HepG2 (cell line): ENCODE measurements around the gene ADCK2. TPM values are rescaled to one million over a fixed set of nuclear protein-coding genes. Genes with fewer than 3 reads are reported as not detected.
A peak's percentile ranks its signal among the peaks of the same experiment; 100 is the strongest.

ENCODE experiments used
- ADNP ChIP-seq: sonication (generic); formaldehyde crosslinking; IDR thresholded peaks from 2 replicates; pipeline ENCODE4 v1.4.0; 2020; ENCODE audit warnings: missing genetic modification reagents
- ELK4 ChIP-seq: sonication (generic); formaldehyde crosslinking; IDR thresholded peaks from 2 replicates; pipeline ENCODE4 v1.9.0; 2021; ENCODE audit warnings: missing genetic modification reagents, borderline replicate concordance
- FOSL2 ChIP-seq: sonication (generic); formaldehyde crosslinking; IDR thresholded peaks from 2 replicates; pipeline ENCODE4 v1.4.0; 2020; ENCODE audit warnings: missing genetic modification reagents
- GTF2F1 ChIP-seq: fragments of 150-350 bp; IDR thresholded peaks from 2 replicates; pipeline ENCODE4 v1.6.1; 2014; ENCODE audit warnings: low read length
- HES4 ChIP-seq: sonication (generic); formaldehyde crosslinking; IDR thresholded peaks from 2 replicates; pipeline ENCODE4 v1.9.0; 2021; ENCODE audit warnings: mild to moderate bottlenecking, missing genetic modification reagents, borderline replicate concordance
- NR2F1 ChIP-seq, 2 experiments: fragments of 450-650 bp in 1 of 2; formaldehyde crosslinking in 1 of 2; IDR thresholded peaks; 2 replicates each; pipeline versions ENCODE4 v1.5.0 to v1.6.1; 2016 to 2020; ENCODE audit warnings: mild to moderate bottlenecking in 1 of 2, missing compliant biosample characterization in 1 of 2, missing genetic modification reagents in 1 of 2, moderate library complexity in 1 of 2
- NR2F2 ChIP-seq: IDR thresholded peaks from 2 replicates; pipeline ENCODE4 v1.6.1; 2012; ENCODE audit warnings: low read depth, inconsistent platforms, borderline replicate concordance
- RBM22 ChIP-seq: fragments of 200-400 bp; formaldehyde crosslinking; optimal IDR thresholded peaks from 2 replicates; pipeline ENCODE3; 2017; ENCODE audit warnings: mild to moderate bottlenecking, low read length, moderate library complexity
- SAFB2 ChIP-seq: sonication (generic); formaldehyde crosslinking; IDR thresholded peaks from 2 replicates; pipeline ENCODE4 v1.5.1; 2020; ENCODE audit warnings: missing genetic modification reagents, low read depth, mild to moderate bottlenecking, borderline replicate concordance
- SPEN ChIP-seq: sonication (generic); formaldehyde crosslinking; IDR thresholded peaks from 2 replicates; pipeline ENCODE4 v1.5.1; 2020; ENCODE audit warnings: low read depth, mild to moderate bottlenecking, missing genetic modification reagents
- TAF15 ChIP-seq: fragments of 200-400 bp; formaldehyde crosslinking; IDR thresholded peaks from one replicate; pipeline ENCODE4 v1.6.1; 2018; ENCODE audit warnings: mild to moderate bottlenecking, low read depth, low read length; ENCODE audit not compliant: poor library complexity, severe bottlenecking
- U2AF2 ChIP-seq: fragments of 200-400 bp; formaldehyde crosslinking; IDR thresholded peaks from 2 replicates; pipeline ENCODE4 v1.6.1; 2017; ENCODE audit warnings: low read depth, mild to moderate bottlenecking, low read length
- ZNF124 ChIP-seq: sonication (generic); formaldehyde crosslinking; IDR thresholded peaks from 2 replicates; pipeline ENCODE4 v1.4.0; 2020; ENCODE audit warnings: missing genetic modification reagents
- ZNF264 ChIP-seq: sonication (generic); formaldehyde crosslinking; IDR thresholded peaks from 2 replicates; pipeline ENCODE4 v1.4.0; 2020; ENCODE audit warnings: missing genetic modification reagents
- ZNF296 ChIP-seq: sonication (generic); formaldehyde crosslinking; conservative IDR thresholded peaks from 2 replicates; pipeline ENCODE4 v1.5.0; 2020; ENCODE audit warnings: mild to moderate bottlenecking, missing genetic modification reagents
- ZNF343 ChIP-seq: sonication (generic); formaldehyde crosslinking; IDR thresholded peaks from 2 replicates; pipeline ENCODE4 v1.4.0; 2020; ENCODE audit warnings: mild to moderate bottlenecking, missing genetic modification reagents
- ZNF362 ChIP-seq: sonication (generic); formaldehyde crosslinking; IDR thresholded peaks from 2 replicates; pipeline ENCODE4 v1.4.0; 2020; ENCODE audit warnings: missing genetic modification reagents, mild to moderate bottlenecking, borderline replicate concordance
- ZNF781 ChIP-seq: sonication (generic); formaldehyde crosslinking; IDR thresholded peaks from 2 replicates; pipeline ENCODE4 v1.5.1; 2020; ENCODE audit warnings: borderline replicate concordance, mild to moderate bottlenecking, missing genetic modification reagents; ENCODE audit errors: not compliant biosample characterization
- polyA plus RNA-seq, 8 experiments: library from polyadenylated mRNA; depleted of rRNA in 3 of 8; stranded (reverse) in 7 of 8; unstranded in 1 of 8; fragments of >200 nt; fragmentation: Illumina TruSeq in 4 of 8; extraction: Trizol in 4 of 8; gene quantifications; 2 replicates each; pipeline versions ENCODE4 v1.2.1 to v1.2.3, GENCODE V29; 2011 to 2016; ENCODE audit warnings: low read depth in 4 of 8, missing spikeins in 1 of 8, mixed read lengths in 1 of 8; ENCODE audit not compliant: insufficient read depth in 1 of 8
- total RNA-seq, 5 experiments: library from RNA; depleted of rRNA; stranded (reverse); fragments of >200 nt; fragmentation: Illumina TruSeq; extraction: Trizol; gene quantifications; 2 replicates each; pipeline ENCODE4 v1.2.3, GENCODE V29; 2016; ENCODE audit warnings: low read depth in 1 of 5
- TF ChIP-seq, protein P1 (sequence below): sonication (generic); formaldehyde crosslinking; IDR thresholded peaks from 2 replicates; pipeline ENCODE4 v1.8.1; 2023; ENCODE audit warnings: mild to moderate bottlenecking, missing genetic modification reagents, borderline replicate concordance
- TF ChIP-seq, protein P2 (sequence below): sonication (generic); formaldehyde crosslinking; IDR thresholded peaks from 2 replicates; pipeline ENCODE4 v1.8.0; 2022; ENCODE audit warnings: missing genetic modification reagents, mild to moderate bottlenecking, inconsistent platforms, borderline replicate concordance
- TF ChIP-seq, protein P3 (sequence below): sonication (generic); formaldehyde crosslinking; IDR thresholded peaks from 2 replicates; pipeline ENCODE4 v1.4.0; 2020; ENCODE audit warnings: mild to moderate bottlenecking, missing genetic modification reagents
- TF ChIP-seq, protein P4 (sequence below): sonication (generic); formaldehyde crosslinking; conservative IDR thresholded peaks from 2 replicates; pipeline ENCODE4 v1.4.0; 2020; ENCODE audit warnings: missing genetic modification reagents

ADCK2 gene
- total and polyA plus RNA-seq, 2 of the 13 experiments (the other 11 are each of a cell fraction or from before 2014, with no cell fraction given) = 8.6 to 18.8 TPM

DNA sequence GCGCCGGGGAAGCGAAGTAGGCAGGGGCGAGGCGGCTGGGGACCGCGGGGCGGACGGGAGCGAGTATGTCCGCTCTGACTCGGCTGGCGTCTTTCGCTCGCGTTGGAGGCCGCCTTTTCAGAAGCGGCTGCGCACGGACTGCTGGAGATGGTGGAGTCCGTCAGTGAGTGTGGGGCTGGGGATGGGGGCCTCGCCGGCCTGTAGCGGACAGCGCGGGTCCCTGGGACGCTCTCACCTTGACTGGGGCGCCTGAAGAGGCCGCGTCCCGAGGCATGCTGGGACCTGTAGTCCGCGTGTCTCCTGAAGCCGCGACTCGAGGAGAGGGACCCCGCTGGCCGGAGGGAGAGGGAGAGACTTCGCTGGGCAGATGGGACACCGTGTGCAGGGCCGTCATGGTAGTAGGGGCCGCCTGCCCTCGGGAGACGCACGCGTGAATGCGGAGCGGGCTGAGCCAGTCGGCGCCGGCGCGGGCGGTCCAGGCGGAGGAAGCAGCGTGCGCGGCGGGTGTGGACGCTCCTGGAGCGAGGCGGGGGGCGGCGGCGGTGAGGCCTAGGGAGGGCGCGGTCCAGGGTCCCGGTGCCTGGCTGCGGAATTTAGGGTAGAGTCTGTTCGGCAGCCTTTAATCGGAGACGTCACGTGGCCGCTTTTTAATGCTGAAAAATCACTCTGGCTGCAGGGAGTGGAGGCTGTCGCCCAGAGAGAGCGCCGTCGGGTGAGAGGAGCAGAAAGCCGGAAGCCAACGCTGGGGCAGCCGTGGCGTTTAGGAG, 24.1 kb downstream of the ADCK2 start, which contains the start of gene NDUFB2 (continued):
- TF ChIP-seq GTF2F1 (no peak), SAFB2 (no peak; the same call in 1 of the 2 replicates), ADNP (CRISPR knock-in tag) (no peak), FOSL2 (CRISPR knock-in tag) (peak; percentile 46), ZNF362 (CRISPR knock-in tag) (peak; percentile 22; the same call in 1 of the 2 replicates), ELK4 (CRISPR knock-in tag) (0 out of 2 replicates have a peak, but pooled peaks have one; percentile 16), U2AF2 (no peak), ZNF343 (peak; percentile 88), RBM22 (peak; percentile 72), ZNF264 (peak; percentile 62), ZNF124 (CRISPR knock-in tag) (no peak; the same call in 1 of the 2 replicates), ZNF296 (CRISPR knock-in tag) (no peak), NR2F1 (CRISPR knock-in tag; IDR thresholded peaks at IDR 0.05) (no peak), SPEN (peak; percentile 29), ZNF781 (no peak), TAF15 (peak; percentile 88), NR2F2 (no peak), HES4 (CRISPR knock-in tag) (peak; percentile 37; the same call in 1 of the 2 replicates)
- TF ChIP-seq, protein P1, sequence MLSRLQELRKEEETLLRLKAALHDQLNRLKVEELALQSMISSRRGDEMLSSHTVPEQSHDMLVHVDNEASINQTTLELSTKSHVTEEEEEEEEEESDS (CRISPR knock-in tag) = peak; percentile 67; the same call in 1 of the 2 replicates
- TF ChIP-seq, protein P2, sequence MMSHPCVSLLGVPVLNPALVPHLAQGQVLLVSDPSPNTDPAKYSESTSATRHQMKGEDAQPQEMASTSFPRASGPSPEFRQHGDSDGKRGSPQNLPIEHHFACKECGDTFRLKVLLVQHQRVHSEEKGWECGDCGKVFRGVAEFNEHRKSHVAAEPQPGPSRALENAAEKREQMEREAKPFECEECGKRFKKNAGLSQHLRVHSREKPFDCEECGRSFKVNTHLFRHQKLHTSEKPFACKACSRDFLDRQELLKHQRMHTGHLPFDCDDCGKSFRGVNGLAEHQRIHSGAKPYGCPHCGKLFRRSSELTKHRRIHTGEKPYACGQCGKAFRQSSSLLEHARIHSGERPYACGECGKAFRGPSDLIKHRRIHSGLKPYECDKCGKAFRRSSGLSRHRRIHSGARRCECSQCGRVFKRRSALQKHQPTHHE (CRISPR knock-in tag) = peak; percentile 90; the same call in 1 of the 2 replicates
- TF ChIP-seq, protein P3, sequence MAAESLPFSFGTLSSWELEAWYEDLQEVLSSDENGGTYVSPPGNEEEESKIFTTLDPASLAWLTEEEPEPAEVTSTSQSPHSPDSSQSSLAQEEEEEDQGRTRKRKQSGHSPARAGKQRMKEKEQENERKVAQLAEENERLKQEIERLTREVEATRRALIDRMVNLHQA (CRISPR knock-in tag) = no peak
- TF ChIP-seq, protein P4, sequence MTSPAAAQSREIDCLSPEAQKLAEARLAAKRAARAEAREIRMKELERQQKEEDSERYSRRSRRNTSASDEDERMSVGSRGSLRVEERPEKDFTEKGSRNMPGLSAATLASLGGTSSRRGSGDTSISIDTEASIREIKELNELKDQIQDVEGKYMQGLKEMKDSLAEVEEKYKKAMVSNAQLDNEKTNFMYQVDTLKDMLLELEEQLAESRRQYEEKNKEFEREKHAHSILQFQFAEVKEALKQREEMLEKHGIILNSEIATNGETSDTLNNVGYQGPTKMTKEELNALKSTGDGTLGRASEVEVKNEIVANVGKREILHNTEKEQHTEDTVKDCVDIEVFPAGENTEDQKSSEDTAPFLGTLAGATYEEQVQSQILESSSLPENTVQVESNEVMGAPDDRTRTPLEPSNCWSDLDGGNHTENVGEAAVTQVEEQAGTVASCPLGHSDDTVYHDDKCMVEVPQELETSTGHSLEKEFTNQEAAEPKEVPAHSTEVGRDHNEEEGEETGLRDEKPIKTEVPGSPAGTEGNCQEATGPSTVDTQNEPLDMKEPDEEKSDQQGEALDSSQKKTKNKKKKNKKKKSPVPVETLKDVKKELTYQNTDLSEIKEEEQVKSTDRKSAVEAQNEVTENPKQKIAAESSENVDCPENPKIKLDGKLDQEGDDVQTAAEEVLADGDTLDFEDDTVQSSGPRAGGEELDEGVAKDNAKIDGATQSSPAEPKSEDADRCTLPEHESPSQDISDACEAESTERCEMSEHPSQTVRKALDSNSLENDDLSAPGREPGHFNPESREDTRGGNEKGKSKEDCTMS = no peak
